Measurements from ENCODE around the gene FAM222A. TPM values are rescaled to one million over a fixed set of nuclear protein-coding genes. Genes with fewer than 3 reads are reported as not detected.

Gene FAM222A
- total RNA-seq, 4 donors from 2014 or later, result 7.0 to 24.3 (median 13.5) TPM

DNA sequence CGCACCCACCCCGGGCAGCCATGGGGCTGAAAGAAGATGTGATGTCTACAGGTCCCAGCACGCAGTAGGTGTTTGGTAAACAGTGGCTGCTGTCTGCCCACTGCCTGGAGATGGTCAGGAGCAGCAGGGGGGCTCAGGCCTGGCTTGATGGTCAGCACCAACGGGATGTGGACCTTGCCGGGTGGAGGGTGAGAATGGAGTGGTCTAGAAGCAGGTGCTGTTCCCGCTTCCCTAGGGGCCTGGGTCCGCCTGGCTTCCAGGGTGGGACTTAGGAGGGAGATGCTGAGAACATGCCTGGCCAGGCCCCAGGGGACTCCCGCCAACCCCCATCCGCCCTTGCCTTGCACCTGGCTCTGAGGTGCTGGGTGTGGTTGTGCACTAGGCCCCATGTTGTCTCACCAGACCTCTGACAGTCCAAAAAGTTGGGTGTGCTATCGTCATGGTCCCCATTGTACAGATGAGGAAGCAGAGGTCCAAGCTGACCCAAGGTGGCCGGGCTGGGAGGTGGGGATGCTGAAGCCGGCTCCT lies 12.9 kb downstream of the FAM222A start:
- peaks cover 27 to 38% of the 10 kb centered on the region in 2 donors for H3K4me1 ChIP-seq
- ATAC-seq (no peak), DNase-seq (no peak)
- no peaks in the 10 kb centered on the region for H3K27me3 ChIP-seq
- no peak overlapping the region for H3K4me3 ChIP-seq
- H3K36me3 ChIP-seq, result no peaks in the 10 kb centered on the region
- intact Hi-C loops (cut with DNase I; ENCODE audit: low total_unique reads), result no loop called here
- H3K27ac ChIP-seq, result no peak overlapping the region
- TF ChIP-seq POLR2A (IDR thresholded peaks at IDR 0.05), result no peak
- TF ChIP-seq, protein P1, sequence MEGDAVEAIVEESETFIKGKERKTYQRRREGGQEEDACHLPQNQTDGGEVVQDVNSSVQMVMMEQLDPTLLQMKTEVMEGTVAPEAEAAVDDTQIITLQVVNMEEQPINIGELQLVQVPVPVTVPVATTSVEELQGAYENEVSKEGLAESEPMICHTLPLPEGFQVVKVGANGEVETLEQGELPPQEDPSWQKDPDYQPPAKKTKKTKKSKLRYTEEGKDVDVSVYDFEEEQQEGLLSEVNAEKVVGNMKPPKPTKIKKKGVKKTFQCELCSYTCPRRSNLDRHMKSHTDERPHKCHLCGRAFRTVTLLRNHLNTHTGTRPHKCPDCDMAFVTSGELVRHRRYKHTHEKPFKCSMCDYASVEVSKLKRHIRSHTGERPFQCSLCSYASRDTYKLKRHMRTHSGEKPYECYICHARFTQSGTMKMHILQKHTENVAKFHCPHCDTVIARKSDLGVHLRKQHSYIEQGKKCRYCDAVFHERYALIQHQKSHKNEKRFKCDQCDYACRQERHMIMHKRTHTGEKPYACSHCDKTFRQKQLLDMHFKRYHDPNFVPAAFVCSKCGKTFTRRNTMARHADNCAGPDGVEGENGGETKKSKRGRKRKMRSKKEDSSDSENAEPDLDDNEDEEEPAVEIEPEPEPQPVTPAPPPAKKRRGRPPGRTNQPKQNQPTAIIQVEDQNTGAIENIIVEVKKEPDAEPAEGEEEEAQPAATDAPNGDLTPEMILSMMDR (IDR thresholded peaks at IDR 0.05 in 4 of 5, conservative IDR thresholded peaks at IDR 0.05 in 1 of 5), result no peak
- H3K9me3 ChIP-seq, result no peaks in the 10 kb centered on the region
- in situ Hi-C loops (cut with MboI; ENCODE audit: low sequenced_read_pairs in 4 of 4), result no loop called here

DNA sequence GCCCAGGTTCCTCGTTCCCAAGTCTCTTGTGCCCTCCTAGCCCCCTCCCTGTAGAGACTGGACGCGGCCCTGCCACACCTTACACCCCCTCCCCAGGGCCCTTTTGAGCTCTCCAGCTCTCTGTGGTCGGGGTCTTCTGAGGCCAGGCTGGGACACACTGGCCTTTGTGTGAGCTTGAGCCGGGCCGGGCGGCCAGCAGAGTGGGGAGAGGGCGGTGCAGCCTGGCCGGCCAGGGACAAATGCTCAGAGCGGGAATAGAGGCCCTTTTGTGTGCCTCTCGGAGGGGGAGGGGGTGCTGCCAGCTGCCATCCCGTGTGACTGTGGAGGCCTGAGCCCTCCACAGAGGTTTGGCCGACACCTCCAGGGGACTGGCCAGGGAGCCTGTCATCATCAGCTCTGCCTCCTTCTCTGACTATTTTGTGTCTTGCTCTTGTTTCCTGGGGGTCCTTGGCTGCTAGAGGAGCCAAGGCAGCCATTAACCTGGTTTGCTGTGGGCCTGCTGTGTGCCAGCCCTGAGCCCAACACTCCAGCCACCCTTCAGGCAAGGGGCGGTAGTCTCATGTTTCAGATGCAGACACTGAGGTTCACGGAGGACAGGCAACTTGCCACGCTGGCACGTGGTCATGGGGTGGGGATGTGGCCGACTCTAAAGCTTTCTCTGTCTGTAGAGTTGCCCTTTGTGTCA lies 13.6 kb downstream of the FAM222A start:
- Histone ChIP-seq H3K36me3 (no peaks in the 10 kb centered on the region), H3K27me3 (no peaks in the 10 kb centered on the region), H3K9me3 (no peaks in the 10 kb centered on the region), H3K27ac (no peak overlapping the region), H3K4me3 (no peak overlapping the region), H3K4me1 (peaks cover 21 to 32% of the 10 kb centered on the region in 2 donors)
- in situ Hi-C loops (cut with MboI; ENCODE audit: low sequenced_read_pairs in 4 of 4), result no loop called here
- ATAC-seq (no peak), DNase-seq (no peak)
- intact Hi-C loops (cut with DNase I; ENCODE audit: low total_unique reads), result no loop called here
- TF ChIP-seq, protein P1 (IDR thresholded peaks at IDR 0.05 in 4 of 5, conservative IDR thresholded peaks at IDR 0.05 in 1 of 5), result no peak
- TF ChIP-seq POLR2A (IDR thresholded peaks at IDR 0.05), result no peak

DNA sequence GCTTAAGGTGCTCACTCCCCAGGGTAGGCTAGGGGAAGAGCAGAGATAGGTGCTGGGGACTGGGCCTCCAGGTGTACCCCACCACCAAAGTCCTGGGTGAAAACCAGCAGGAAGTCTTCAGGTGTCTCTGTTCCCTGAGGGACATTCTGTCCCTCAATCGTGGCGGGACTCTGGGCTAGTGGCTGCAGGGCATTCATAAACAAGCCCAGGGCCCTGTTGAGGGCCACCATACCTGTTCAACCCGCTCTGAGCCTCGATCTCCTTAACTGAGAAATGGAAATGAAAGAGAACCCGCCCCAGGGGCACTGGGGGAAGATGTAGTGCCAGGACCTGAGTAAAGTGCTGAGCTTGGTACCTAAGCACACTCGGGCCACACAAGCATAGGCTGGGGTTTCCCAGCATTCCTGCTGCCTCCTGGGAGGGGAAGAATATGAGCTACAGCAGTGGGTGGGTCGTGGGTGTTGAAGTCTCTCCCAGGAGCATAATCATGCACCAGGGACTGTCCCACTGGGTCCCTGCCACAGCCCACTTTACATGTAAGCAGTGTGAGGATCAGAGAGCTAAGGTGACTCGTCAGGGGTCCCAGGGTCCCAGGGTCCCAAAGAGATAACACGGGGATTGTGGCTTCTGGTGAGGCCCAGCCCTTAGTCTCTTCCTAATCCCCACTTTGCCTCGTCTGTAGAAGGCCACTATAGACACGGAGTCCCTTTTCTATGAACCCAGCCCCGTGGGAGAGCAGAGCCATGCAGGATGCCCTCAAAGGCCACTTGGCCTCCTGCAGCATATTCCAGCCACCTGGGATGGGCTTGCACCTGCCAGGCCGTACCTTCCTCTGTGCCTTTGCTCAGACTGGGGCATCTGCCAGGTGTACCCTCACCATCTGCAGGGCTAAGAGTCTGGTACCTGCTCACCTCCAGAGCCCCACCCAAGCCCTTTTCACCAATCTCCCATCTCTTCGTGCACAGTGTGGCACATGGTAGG lies 14.4 kb downstream of the FAM222A start:
- DNase-seq (no peak), ATAC-seq (no peak)
- Histone ChIP-seq H3K27ac (no peak overlapping the region), H3K36me3 (no peaks in the 10 kb centered on the region), H3K9me3 (no peaks in the 10 kb centered on the region), H3K4me1 (peaks cover 14 to 23% of the 10 kb centered on the region in 2 donors), H3K27me3 (no peaks in the 10 kb centered on the region), H3K4me3 (no peak overlapping the region)
- intact Hi-C loops (cut with DNase I; ENCODE audit: low total_unique reads) (no loop called here), in situ Hi-C loops (cut with MboI; ENCODE audit: low sequenced_read_pairs in 4 of 4) (no loop called here)
- no peak for TF ChIP-seq POLR2A (IDR thresholded peaks at IDR 0.05)
- TF ChIP-seq, protein P1 (IDR thresholded peaks at IDR 0.05 in 4 of 5, conservative IDR thresholded peaks at IDR 0.05 in 1 of 5), result no peak

DNA sequence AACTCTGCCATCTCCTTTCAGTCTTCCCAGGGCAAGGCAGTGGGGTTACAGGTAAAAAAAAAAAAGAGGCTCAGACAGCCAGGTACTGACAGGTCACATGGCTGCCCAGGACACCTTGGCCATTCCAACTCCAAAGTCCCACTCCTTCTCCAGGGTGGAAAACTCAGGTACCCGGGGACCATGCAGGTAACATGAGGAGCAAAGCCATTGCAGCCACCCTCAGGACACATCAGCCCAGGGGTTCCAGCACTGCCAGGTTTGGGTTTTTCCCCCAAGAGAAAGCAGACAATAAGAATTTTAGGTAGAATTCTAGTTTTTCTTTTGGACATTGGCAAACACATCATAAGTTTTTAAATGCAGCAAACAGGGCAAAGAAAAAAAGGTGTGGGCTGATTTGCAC lies 15.3 kb downstream of the FAM222A start:
- H3K27me3 ChIP-seq, result no peaks in the 10 kb centered on the region
- ATAC-seq (no peak), DNase-seq (no peak)
- no peak overlapping the region for H3K4me3 ChIP-seq
- H3K4me1 ChIP-seq, result peaks cover 5 to 16% of the 10 kb centered on the region in 2 donors
- in situ Hi-C loops (cut with MboI; ENCODE audit: low sequenced_read_pairs in 4 of 4), result no loop called here
- no peaks in the 10 kb centered on the region for H3K36me3 ChIP-seq
- H3K9me3 ChIP-seq, result no peaks in the 10 kb centered on the region
- TF ChIP-seq, protein P1 (IDR thresholded peaks at IDR 0.05 in 4 of 5, conservative IDR thresholded peaks at IDR 0.05 in 1 of 5), result no peak
- no peak for TF ChIP-seq POLR2A (IDR thresholded peaks at IDR 0.05)
- no peak overlapping the region for H3K27ac ChIP-seq
- intact Hi-C loops (cut with DNase I; ENCODE audit: low total_unique reads), result no loop called here

Data from gastrocnemius medialis (tissue), 4 donors.